BLaER1 treated with 17β-estradiol and CSF1 and Interleukin-3, amounts not matched to agents 10 nM and 100 nM (cell line): Measurements from ENCODE around the gene PRDM16.

ENCODE experiments used
- H3K27ac ChIP-seq, 11 experiments: shearing (Covaris generic); formaldehyde crosslinking; 2 replicates each; pipeline ENCODE4 v1.8.1; 2022
- H3K27me3 ChIP-seq, 11 experiments: shearing (Covaris generic); formaldehyde crosslinking; 2 replicates each; pipeline ENCODE4 v1.8.1; 2022
- H3K36me3 ChIP-seq, 11 experiments: shearing (Covaris generic); formaldehyde crosslinking; 2 replicates each; pipeline ENCODE4 v1.8.1; 2022
- H3K4me1 ChIP-seq, 10 experiments: shearing (Covaris generic); formaldehyde crosslinking; 2 replicates each; pipeline ENCODE4 v1.8.1; 2022
- H3K4me2 ChIP-seq, 11 experiments: shearing (Covaris generic); formaldehyde crosslinking; 2 replicates each; pipeline ENCODE4 v1.8.1; 2022
- H3K4me3 ChIP-seq, 10 experiments: shearing (Covaris generic); formaldehyde crosslinking; 2 replicates each; pipeline ENCODE4 v1.8.1; 2022
- H3K9ac ChIP-seq, 11 experiments: shearing (Covaris generic); formaldehyde crosslinking; 2 replicates each; pipeline ENCODE4 v1.8.1; 2022
- H3K9me3 ChIP-seq, 11 experiments: shearing (Covaris generic); formaldehyde crosslinking; replicated peaks in 1 of 11; 2 replicates each; pipeline ENCODE4 v1.8.1; 2022
- H4K20me1 ChIP-seq, 11 experiments: shearing (Covaris generic); formaldehyde crosslinking; 2 replicates each; pipeline ENCODE4 v1.8.1; 2022
- Cebpa-rat ChIP-seq, 11 experiments: shearing (Covaris generic); IDR thresholded peaks; 2 replicates each; pipeline ENCODE4 v1.8.1; 2022

The PRDM16 gene

GRCh38 chr1:3386205-3387002 is 317.4 kb downstream of the PRDM16 start:
- Histone ChIP-seq H3K4me3 (no peak overlapping the region), H3K27ac (no peak overlapping the region), H3K9ac (no peak overlapping the region), H3K9me3 (no peaks in the 10 kb centered on the region), H3K4me2 (peak overlapping the region in 5 of 11 experiments; percentile 32 to 57 (median 40); a peak in 7 of 22 replicates), H4K20me1 (peaks cover 0 to 86% (median 69%) of the 10 kb centered on the region in 11 experiments; a peak in 17 of 22 replicates), H3K27me3 (peaks cover 84 to 100% (median 97%) of the 10 kb centered on the region in 11 experiments), H3K4me1 (peaks cover 16 to 67% (median 50%) of the 10 kb centered on the region in 10 experiments; a peak in 19 of 20 replicates), H3K36me3 (no peaks in the 10 kb centered on the region)
- no peak for TF ChIP-seq Cebpa-rat (IDR thresholded peaks at IDR 0.05)

- Histone ChIP-seq H3K27ac (no peak overlapping the region), H3K27me3 (peaks cover 85 to 100% (median 97%) of the 10 kb centered on the region in 11 experiments)
Measured at GRCh38 chr1:3387401-3387800, 318.4 kb downstream of the PRDM16 start.

DNA sequence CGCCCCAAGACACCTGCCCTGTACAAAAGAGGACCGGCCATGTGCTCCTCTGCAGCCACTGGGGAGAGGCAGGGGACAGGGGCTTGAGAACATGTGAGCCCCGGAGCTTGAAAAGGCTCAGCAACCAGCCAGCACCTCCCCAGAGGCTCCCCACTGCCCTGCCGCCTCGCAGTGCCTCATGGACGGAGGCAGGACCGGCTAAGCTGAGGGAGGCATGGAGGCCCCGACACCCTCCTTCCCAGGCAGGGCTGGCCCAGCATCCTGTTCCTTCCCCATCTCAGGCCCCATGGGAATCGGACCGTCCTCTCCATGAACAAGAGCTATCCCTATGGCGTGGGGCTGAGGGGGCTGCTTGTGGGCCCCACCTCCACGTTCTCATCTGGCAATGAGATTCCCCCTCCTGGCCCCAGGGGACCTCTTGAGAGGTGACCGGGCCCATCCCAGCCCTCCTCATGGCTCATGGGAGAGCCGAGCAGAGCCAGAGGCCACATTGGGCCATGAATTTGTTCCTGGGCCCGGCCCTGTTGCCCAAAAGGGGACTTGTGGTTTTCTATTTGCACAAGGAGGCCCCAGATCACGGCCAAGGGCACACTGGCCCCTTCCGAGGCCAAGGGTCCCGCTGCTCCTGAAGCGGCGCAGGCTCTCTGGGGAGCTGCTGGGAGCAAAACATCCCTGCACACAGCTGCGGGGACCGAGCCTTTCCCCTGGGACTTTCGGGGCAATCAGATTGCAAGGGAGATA is 320.3 kb downstream of the PRDM16 start:
- Histone ChIP-seq H3K4me1 (peaks cover 15 to 57% (median 45%) of the 10 kb centered on the region in 10 experiments; a peak in 18 of 20 replicates), H4K20me1 (peaks cover 0 to 87% (median 75%) of the 10 kb centered on the region in 11 experiments; a peak in 17 of 22 replicates), H3K9me3 (no peaks in the 10 kb centered on the region), H3K4me2 (peak overlapping the region in 10 of 11 experiments; percentile 39 to 95 (median 88); a peak in 18 of 22 replicates), H3K36me3 (no peaks in the 10 kb centered on the region), H3K4me3 (peak overlapping the region in 2 of 10 experiments; percentile 6 to 41; a peak in 3 of 20 replicates), H3K27ac (no peak overlapping the region), H3K9ac (peak overlapping the region in 3 of 11 experiments; percentile 2 to 23 (median 20); a peak in 2 of 22 replicates), H3K27me3 (peaks cover 100% of the 10 kb centered on the region in 11 experiments)
- TF ChIP-seq Cebpa-rat (IDR thresholded peaks at IDR 0.05), result no peak

More at GRCh38 chr1:3387401-3387800, 318.4 kb downstream of the PRDM16 start:
- TF ChIP-seq Cebpa-rat (IDR thresholded peaks at IDR 0.05), result no peak
- Histone ChIP-seq H3K36me3 (no peaks in the 10 kb centered on the region), H3K4me1 (peaks cover 11 to 57% (median 40%) of the 10 kb centered on the region in 10 experiments; a peak in 19 of 20 replicates), H3K9me3 (no peaks in the 10 kb centered on the region), H4K20me1 (peaks cover 0 to 84% (median 69%) of the 10 kb centered on the region in 11 experiments; a peak in 17 of 22 replicates), H3K9ac (no peak overlapping the region), H3K4me2 (peak overlapping the region in 7 of 11 experiments; percentile 13 to 57 (median 40); a peak in 12 of 22 replicates), H3K4me3 (no peak overlapping the region)

DNA sequence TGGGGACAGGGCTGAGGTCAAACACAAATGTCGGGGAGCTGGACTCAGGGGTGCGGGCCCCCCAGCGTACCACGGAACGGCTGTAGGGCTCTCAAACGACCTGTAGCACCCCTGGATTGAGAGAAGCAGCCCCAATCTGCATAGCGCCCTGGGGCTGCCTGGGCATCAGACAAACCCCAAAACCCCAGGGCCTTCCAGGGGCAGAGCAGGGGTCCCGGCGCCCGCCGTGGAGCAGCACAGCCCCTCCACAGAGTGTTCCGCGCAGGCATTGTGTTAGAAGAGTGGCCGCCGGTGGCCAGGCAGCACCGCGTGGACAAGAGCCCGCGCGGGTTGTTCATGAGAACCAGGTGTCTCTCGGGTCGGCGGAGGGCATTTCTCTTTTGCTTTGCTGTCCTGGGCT is 321.3 kb downstream of the PRDM16 start:
- Histone ChIP-seq H3K9ac (peak overlapping the region in 1 of 11 experiments; percentile 15; a peak in 1 of 22 replicates), H3K27ac (no peak overlapping the region), H3K36me3 (no peaks in the 10 kb centered on the region), H3K4me1 (peaks cover 15 to 63% (median 55%) of the 10 kb centered on the region in 10 experiments; a peak in 18 of 20 replicates), H3K4me3 (no peak overlapping the region), H3K27me3 (peaks cover 100% of the 10 kb centered on the region in 11 experiments), H3K4me2 (peak overlapping the region in 9 of 11 experiments; percentile 59 to 95 (median 90); a peak in 16 of 22 replicates), H3K9me3 (no peaks in the 10 kb centered on the region), H4K20me1 (peaks cover 0 to 86% (median 76%) of the 10 kb centered on the region in 11 experiments; a peak in 17 of 22 replicates)
- no peak for TF ChIP-seq Cebpa-rat (IDR thresholded peaks at IDR 0.05)

DNA sequence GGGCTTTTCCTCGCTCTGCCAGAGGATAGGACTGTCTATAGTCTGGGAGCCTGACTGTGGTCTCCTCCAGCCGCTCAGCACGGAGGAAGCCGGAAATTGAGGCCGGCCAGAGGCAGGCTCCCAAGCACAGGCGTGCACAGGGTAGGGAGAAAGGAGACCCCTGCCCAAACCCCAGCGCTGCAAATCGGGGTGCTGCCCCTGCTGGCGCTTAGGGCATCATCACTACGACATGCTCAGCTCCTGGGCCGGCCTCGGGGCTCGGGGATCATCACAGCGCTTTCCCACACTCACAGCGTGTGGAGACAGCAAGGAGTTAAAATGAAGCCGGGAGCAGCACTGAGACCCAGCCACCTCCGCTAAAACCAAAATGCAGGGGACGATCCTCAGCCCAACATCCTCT is 322.7 kb downstream of the PRDM16 start:
- Histone ChIP-seq H3K4me2 (no peak overlapping the region), H3K27me3 (peaks cover 100% of the 10 kb centered on the region in 11 experiments), H3K9ac (no peak overlapping the region), H3K4me3 (no peak overlapping the region), H4K20me1 (peaks cover 0 to 87% (median 76%) of the 10 kb centered on the region in 11 experiments; a peak in 17 of 22 replicates), H3K27ac (no peak overlapping the region), H3K4me1 (peaks cover 15 to 69% (median 56%) of the 10 kb centered on the region in 10 experiments; a peak in 18 of 20 replicates), H3K36me3 (no peaks in the 10 kb centered on the region), H3K9me3 (no peaks in the 10 kb centered on the region)
- no peak for TF ChIP-seq Cebpa-rat (IDR thresholded peaks at IDR 0.05)

- H3K27me3 ChIP-seq, result peaks cover 92 to 100% (median 100%) of the 10 kb centered on the region in 11 experiments
- H3K27ac ChIP-seq, result no peak overlapping the region
- H3K4me3 ChIP-seq, result peak overlapping the region in 9 of 10 experiments; percentile 28 to 62 (median 48); a peak in 16 of 20 replicates
- no peaks in the 10 kb centered on the region for H3K36me3 ChIP-seq
- peak overlapping the region; percentile 72 to 89 (median 86) for H3K4me2 ChIP-seq
- H4K20me1 ChIP-seq, result peaks cover 0 to 85% (median 63%) of the 10 kb centered on the region in 11 experiments; a peak in 17 of 22 replicates
- peaks cover 15 to 53% (median 44%) of the 10 kb centered on the region in 10 experiments; a peak in 18 of 20 replicates for H3K4me1 ChIP-seq
- peak overlapping the region in 3 of 11 experiments; percentile 27 to 46 (median 33); a peak in 3 of 22 replicates for H3K9ac ChIP-seq
- H3K9me3 ChIP-seq, result no peaks in the 10 kb centered on the region
- no peak for TF ChIP-seq Cebpa-rat (IDR thresholded peaks at IDR 0.05)
Measured at GRCh38 chr1:3393024-3393986, 324.3 kb downstream of the PRDM16 start.

GRCh38 chr1:3393987-3394920 is 325.3 kb downstream of the PRDM16 start:
- Histone ChIP-seq H3K4me1 (peaks cover 8 to 43% (median 36%) of the 10 kb centered on the region in 10 experiments; a peak in 18 of 20 replicates), H3K4me3 (peak overlapping the region in 9 of 10 experiments; percentile 28 to 62 (median 48); a peak in 16 of 20 replicates), H4K20me1 (peaks cover 0 to 82% (median 60%) of the 10 kb centered on the region in 11 experiments; a peak in 17 of 22 replicates), H3K4me2 (peak overlapping the region; percentile 72 to 89 (median 86)), H3K27ac (no peak overlapping the region), H3K27me3 (peaks cover 87 to 100% (median 100%) of the 10 kb centered on the region in 11 experiments), H3K9ac (peak overlapping the region in 3 of 11 experiments; percentile 27 to 46 (median 33); a peak in 4 of 22 replicates), H3K36me3 (no peaks in the 10 kb centered on the region), H3K9me3 (no peaks in the 10 kb centered on the region)
- TF ChIP-seq Cebpa-rat (IDR thresholded peaks at IDR 0.05), result no peak
